AG09309 (cell line): ENCODE data around the gene TRAPPC12.

Experiments used
- DNase-seq: peaks from one replicate; pipeline ENCODE4 v3.0.0-alpha.2; 2010; ENCODE audit warnings: low read depth
- H3K4me3 ChIP-seq: 2 replicates; pipeline ENCODE4 v1.5.1; 2011; ENCODE audit warnings: mild to moderate bottlenecking, low read depth, low read length, moderate library complexity; ENCODE audit not compliant: control insufficient read depth
- TF ChIP-seq, protein P1 (sequence below): IDR thresholded peaks from 2 replicates; pipeline ENCODE4 v1.5.1; 2011; ENCODE audit warnings: mild to moderate bottlenecking, low read depth, low read length, inconsistent platforms; ENCODE audit not compliant: insufficient read depth, control insufficient read depth; ENCODE audit errors: missing control alignments

TRAPPC12 gene

DNA sequence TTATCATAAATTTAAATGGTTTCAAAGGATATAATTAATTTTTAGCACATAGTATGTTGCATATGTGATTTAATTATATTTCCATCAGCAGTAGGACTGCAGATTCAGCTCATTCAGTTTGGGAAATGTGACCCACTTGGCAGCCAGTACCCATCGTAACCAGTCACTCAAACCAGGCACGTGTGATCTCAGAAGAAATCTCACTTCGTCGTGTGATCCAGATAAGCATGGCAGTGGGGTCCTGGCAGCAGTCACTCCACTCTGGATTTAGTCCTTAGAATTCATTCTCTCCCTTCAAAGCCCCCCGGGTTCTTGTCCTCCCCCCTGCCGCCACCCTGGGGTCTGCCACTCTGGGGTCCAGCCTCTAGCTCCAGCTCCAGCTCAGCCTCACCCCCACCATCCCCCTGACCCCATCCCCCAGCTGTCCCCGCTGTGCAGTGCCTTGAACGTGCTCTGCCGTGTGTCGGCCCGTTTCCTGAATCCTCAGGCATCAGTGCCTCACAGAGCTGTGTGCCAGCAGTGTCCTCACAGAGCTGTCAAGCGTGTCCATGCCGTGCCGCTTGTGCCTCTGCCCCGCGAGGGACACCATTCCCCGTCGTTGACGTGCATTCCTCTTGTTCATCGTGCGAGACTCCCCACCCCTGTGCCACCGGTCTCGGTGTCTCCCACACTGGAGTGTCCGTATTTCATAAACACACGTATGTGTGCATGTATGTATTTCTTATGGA lies 34.8 kb downstream of the TRAPPC12 start:
- TF ChIP-seq, protein P1, sequence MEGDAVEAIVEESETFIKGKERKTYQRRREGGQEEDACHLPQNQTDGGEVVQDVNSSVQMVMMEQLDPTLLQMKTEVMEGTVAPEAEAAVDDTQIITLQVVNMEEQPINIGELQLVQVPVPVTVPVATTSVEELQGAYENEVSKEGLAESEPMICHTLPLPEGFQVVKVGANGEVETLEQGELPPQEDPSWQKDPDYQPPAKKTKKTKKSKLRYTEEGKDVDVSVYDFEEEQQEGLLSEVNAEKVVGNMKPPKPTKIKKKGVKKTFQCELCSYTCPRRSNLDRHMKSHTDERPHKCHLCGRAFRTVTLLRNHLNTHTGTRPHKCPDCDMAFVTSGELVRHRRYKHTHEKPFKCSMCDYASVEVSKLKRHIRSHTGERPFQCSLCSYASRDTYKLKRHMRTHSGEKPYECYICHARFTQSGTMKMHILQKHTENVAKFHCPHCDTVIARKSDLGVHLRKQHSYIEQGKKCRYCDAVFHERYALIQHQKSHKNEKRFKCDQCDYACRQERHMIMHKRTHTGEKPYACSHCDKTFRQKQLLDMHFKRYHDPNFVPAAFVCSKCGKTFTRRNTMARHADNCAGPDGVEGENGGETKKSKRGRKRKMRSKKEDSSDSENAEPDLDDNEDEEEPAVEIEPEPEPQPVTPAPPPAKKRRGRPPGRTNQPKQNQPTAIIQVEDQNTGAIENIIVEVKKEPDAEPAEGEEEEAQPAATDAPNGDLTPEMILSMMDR, result no peak
- H3K4me3 ChIP-seq, result no peak overlapping the region
- no peak for DNase-seq

DNA sequence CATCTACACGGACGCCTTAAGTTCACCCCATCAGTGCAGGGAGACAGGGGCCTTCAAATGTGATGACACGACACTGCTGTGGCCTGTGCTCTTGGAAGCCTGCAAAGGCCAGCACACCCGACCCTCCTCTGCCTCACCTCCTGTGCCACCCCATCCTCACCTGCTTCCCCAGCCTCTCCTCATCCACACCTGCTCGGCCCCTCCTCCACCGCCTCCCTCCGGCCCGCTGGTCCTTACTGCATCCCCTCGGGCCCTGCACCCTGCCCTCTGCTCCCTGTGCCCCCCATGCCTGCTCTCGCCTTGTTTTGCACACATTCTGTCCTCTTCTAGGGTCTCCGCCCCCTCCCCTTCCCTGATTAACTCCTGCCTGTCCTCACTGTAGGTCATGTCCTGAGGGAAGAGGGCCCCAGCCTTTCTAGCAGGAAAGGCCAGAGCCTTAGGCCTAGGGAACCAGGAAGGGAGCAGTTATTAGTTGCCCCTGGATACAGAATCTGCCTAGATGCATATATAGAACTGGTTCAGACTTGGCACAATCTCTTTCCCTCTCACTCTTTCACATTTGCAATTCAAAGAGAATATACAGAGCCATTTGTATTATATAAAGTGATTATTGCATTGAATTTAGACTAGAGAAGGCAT lies 39.4 kb downstream of the TRAPPC12 start:
- TF ChIP-seq, protein P1, result no peak
- DNase-seq, result no peak
- H3K4me3 ChIP-seq, result no peak overlapping the region

DNA sequence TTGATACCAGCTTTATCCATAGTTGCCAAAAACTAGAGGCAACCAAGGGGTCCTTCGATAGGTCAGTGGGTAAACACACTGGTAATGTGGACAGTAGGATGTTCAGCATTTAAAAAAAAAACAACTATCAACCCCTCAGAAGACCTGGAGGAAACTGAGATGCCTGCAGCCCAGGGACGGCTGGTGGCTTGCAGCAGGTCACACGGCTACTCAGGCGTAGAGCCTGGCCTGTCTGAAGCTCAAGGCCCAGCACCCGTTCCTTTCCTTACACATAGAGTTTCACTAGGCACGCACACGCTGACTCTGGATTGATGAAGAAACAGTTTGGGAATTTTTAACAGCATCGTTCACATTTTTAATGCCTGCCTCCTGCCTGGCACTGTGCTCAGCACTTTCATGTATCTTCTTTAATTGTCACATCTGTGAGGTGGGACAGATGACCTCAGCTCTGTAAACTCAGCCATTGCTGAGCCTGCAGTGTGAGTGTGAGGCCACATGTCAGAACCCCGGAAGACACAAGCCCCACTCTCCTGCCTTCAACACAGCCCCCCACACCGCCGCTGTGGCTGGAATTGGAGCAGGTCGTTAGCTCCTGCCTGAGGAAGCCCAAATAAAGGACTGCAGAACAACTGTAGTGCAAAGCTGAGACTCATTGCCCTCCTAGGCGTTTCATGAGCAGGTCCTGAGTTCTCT lies 40.7 kb downstream of the TRAPPC12 start:
- no peak overlapping the region for H3K4me3 ChIP-seq
- DNase-seq, result no peak

DNA sequence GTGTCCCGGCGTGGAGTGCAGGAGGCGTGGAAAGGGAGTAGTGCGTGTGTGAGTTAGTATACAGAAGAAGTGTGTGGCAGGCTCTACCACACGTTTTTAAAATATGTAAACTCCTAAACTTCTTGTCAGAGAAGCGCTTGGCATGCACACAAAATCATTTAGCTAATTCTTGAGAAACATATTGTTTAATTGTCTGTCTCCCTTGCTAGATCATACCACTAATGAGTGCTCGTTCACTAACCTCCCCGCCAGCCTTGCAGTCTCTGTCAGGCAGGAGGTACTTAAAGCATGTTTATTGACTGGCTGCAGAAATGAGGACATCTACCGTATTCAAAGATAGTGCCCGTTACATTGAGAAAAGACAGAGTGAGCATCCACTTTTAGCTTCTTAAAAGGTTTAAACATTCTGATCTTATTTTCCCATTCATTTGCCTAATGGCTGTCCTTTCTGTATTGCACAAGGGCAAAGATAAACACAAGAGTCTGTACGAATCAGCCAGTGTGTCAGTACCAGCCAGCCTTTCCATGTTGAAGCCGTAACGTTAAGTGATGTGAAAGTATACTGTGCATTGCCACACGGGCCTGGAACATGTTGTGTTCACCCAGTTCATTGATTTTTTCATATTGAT lies 41.4 kb downstream of the TRAPPC12 start:
- no peak for DNase-seq
- TF ChIP-seq, protein P1, result no peak
- H3K4me3 ChIP-seq, result no peak overlapping the region

More for the DNA sequence above, 40.7 kb downstream of the TRAPPC12 start:
- TF ChIP-seq, protein P1, result no peak

DNA sequence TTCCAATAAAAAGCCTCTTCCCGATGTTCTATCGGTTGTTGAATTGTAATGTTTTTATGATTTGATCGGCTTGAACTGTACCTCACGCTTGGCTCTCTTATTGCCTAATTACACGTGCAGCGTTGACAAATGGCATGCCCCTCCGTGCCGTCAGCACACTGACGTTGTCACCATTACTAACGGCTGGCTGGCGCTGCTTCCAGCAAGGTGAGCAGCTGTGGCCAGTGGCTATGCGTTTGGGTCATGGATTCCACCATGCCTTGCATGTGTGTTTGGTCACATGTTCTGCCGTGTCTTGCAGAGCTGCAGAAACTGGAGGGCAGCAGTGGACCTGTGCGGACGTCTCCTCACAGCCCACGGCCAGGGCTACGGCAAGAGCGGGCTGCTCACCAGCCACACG lies 42.1 kb downstream of the TRAPPC12 start:
- TF ChIP-seq, protein P1, result no peak
- no peak for DNase-seq
- no peak overlapping the region for H3K4me3 ChIP-seq

DNA sequence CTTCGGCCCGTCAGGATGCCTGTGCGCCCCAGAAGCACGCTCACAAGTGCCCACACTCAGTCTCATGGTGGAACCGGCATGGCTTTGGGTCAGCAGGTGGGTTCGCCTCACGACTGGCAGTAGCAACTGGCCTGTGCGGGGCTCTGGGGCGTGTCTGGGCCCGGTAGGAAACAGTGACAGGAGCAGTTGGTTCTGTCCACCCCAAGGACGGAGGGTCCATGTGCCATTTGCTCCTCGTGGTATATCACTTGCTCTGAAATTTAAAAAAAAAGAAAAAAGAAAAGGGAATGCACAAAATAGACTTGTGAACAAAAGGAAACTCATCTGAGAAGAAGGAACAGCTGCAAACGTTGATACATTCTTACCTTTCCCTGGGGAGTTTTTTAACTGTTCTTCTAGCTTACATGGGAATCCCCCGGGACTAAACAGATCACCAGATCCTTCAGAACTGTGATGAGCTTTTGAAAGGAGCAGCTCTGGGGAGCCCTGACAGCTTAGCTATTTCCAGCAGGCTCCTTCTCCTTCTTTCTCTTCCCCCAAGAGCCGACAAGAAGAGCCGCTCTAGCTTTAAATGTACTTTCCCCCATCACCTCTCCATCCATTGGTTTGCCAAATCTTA lies 42.8 kb downstream of the TRAPPC12 start:
- TF ChIP-seq, protein P1, result no peak
- DNase-seq, result no peak
- no peak overlapping the region for H3K4me3 ChIP-seq
